ENCODE data around the gene INPP5D. TPM values are rescaled to one million over a fixed set of nuclear protein-coding genes. Genes with fewer than 3 reads are reported as not detected.

Gene INPP5D
- total and polyA plus RNA-seq, 2 of the 13 experiments (the other 11 are each of a cell fraction or from before 2014, with no cell fraction given): 16.7 to 18.0 TPM

DNA sequence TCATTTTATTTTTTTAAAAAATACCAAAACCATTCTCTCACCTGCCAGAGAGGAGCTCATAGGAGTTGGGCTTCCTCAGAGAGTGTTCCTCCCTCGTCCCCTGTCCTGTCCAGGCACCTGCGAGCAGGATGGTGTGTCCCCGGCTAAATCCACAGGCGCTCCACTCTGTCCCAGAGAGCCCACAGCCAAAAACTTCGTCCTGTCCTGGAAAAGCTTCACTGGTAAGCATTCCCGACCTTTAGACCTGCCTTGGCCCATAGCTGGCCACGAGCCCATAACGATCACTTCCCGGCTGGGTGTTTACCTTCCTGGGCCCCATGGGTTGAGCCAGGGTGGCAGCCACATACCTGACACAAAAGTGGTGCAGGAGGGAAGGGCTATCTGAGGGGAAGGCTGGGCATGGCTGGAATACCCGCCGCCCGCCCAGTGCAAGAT, 47.1 kb upstream of the INPP5D start, which contains the start of gene NGEF (continued):
- TF ChIP-seq IKZF4 (CRISPR knock-in tag; IDR thresholded peaks at IDR 0.05; ENCODE audit: borderline replicate concordance, low read depth, not compliant biosample characterization): peak; percentile 68
- peak; percentile 64; the same call in 1 of the 2 replicates for TF ChIP-seq ZNF510 (CRISPR knock-in tag; IDR thresholded peaks at IDR 0.05; ENCODE audit: low read depth)
- no peak for TF ChIP-seq ZNF589 (CRISPR knock-in tag; conservative IDR thresholded peaks at IDR 0.05)
- peak; percentile 73 for TF ChIP-seq XRCC5 (optimal IDR thresholded peaks at IDR 0.05; ENCODE audit: low read length)
- peak; percentile 76; the same call in 1 of the 2 replicates for TF ChIP-seq RELA (CRISPR knock-in tag; IDR thresholded peaks at IDR 0.05)
- TF ChIP-seq SIX4 (CRISPR knock-in tag; IDR thresholded peaks at IDR 0.05): peak; percentile 56; the same call in 1 of the 2 replicates
- TF ChIP-seq CBFB (CRISPR knock-in tag; IDR thresholded peaks at IDR 0.05): peak; percentile 74; the same call in 1 of the 2 replicates
- TF ChIP-seq HMGA1 (CRISPR knock-in tag; conservative IDR thresholded peaks at IDR 0.05): no peak
- TF ChIP-seq RAD21 (CRISPR knock-in tag; IDR thresholded peaks at IDR 0.05): peak; percentile 74
- no peak for TF ChIP-seq ZNF569 (CRISPR knock-in tag; IDR thresholded peaks at IDR 0.05; ENCODE audit: borderline replicate concordance)
- no peak for TF ChIP-seq FOSL1 (CRISPR knock-in tag; IDR thresholded peaks at IDR 0.05; ENCODE audit: borderline replicate concordance)
- TF ChIP-seq ISL2 (CRISPR knock-in tag; IDR thresholded peaks at IDR 0.05): peak; percentile 58; the same call in 1 of the 2 replicates
- TF ChIP-seq, protein P1, sequence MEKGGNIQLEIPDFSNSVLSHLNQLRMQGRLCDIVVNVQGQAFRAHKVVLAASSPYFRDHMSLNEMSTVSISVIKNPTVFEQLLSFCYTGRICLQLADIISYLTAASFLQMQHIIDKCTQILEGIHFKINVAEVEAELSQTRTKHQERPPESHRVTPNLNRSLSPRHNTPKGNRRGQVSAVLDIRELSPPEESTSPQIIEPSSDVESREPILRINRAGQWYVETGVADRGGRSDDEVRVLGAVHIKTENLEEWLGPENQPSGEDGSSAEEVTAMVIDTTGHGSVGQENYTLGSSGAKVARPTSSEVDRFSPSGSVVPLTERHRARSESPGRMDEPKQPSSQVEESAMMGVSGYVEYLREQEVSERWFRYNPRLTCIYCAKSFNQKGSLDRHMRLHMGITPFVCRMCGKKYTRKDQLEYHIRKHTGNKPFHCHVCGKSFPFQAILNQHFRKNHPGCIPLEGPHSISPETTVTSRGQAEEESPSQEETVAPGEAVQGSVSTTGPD (CRISPR knock-in tag; IDR thresholded peaks at IDR 0.05): peak; percentile 93
- TF ChIP-seq ZNF205 (CRISPR knock-in tag; IDR thresholded peaks at IDR 0.05): peak; percentile 72; the same call in 1 of the 2 replicates
- no peak for TF ChIP-seq ZFP62 (CRISPR knock-in tag; IDR thresholded peaks at IDR 0.05)
- no peak for TF ChIP-seq ZBTB1 (CRISPR knock-in tag; IDR thresholded peaks at IDR 0.05; ENCODE audit: borderline replicate concordance)
- TF ChIP-seq ASH2L (IDR thresholded peaks at IDR 0.05; ENCODE audit: insufficient read length, low read depth, low read length): peak; percentile 86
- peak; percentile 81; the same call in 1 of the 2 replicates for TF ChIP-seq ELF4 (CRISPR knock-in tag; IDR thresholded peaks at IDR 0.05; ENCODE audit: borderline replicate concordance)
- TF ChIP-seq, protein P2, sequence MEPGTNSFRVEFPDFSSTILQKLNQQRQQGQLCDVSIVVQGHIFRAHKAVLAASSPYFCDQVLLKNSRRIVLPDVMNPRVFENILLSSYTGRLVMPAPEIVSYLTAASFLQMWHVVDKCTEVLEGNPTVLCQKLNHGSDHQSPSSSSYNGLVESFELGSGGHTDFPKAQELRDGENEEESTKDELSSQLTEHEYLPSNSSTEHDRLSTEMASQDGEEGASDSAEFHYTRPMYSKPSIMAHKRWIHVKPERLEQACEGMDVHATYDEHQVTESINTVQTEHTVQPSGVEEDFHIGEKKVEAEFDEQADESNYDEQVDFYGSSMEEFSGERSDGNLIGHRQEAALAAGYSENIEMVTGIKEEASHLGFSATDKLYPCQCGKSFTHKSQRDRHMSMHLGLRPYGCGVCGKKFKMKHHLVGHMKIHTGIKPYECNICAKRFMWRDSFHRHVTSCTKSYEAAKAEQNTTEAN (CRISPR knock-in tag; conservative IDR thresholded peaks at IDR 0.05): no peak; the same call in 1 of the 2 replicates
- TF ChIP-seq JUN (CRISPR knock-in tag; IDR thresholded peaks at IDR 0.05): peak; percentile 65
- TF ChIP-seq, protein P3, sequence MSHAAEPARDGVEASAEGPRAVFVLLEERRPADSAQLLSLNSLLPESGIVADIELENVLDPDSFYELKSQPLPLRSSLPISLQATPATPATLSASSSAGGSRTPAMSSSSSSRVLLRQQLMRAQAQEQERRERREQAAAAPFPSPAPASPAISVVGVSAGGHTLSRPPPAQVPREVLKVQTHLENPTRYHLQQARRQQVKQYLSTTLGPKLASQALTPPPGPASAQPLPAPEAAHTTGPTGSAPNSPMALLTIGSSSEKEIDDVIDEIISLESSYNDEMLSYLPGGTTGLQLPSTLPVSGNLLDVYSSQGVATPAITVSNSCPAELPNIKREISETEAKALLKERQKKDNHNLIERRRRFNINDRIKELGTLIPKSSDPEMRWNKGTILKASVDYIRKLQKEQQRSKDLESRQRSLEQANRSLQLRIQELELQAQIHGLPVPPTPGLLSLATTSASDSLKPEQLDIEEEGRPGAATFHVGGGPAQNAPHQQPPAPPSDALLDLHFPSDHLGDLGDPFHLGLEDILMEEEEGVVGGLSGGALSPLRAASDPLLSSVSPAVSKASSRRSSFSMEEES (CRISPR knock-in tag; IDR thresholded peaks at IDR 0.05): peak; percentile 82
- peak; percentile 97 for TF ChIP-seq GATAD2A (CRISPR knock-in tag; IDR thresholded peaks at IDR 0.05)
- TF ChIP-seq, protein P4, sequence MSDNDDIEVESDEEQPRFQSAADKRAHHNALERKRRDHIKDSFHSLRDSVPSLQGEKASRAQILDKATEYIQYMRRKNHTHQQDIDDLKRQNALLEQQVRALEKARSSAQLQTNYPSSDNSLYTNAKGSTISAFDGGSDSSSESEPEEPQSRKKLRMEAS (IDR thresholded peaks at IDR 0.05): peak; percentile 91
- peak; percentile 90 for TF ChIP-seq ZNF788 (CRISPR knock-in tag; IDR thresholded peaks at IDR 0.05; ENCODE audit: borderline replicate concordance)
- peak; percentile 96 for TF ChIP-seq NR2C2 (CRISPR knock-in tag; IDR thresholded peaks at IDR 0.05; ENCODE audit: borderline replicate concordance)
- TF ChIP-seq, protein P5, sequence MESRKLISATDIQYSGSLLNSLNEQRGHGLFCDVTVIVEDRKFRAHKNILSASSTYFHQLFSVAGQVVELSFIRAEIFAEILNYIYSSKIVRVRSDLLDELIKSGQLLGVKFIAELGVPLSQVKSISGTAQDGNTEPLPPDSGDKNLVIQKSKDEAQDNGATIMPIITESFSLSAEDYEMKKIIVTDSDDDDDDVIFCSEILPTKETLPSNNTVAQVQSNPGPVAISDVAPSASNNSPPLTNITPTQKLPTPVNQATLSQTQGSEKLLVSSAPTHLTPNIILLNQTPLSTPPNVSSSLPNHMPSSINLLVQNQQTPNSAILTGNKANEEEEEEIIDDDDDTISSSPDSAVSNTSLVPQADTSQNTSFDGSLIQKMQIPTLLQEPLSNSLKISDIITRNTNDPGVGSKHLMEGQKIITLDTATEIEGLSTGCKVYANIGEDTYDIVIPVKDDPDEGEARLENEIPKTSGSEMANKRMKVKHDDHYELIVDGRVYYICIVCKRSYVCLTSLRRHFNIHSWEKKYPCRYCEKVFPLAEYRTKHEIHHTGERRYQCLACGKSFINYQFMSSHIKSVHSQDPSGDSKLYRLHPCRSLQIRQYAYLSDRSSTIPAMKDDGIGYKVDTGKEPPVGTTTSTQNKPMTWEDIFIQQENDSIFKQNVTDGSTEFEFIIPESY (CRISPR knock-in tag; IDR thresholded peaks at IDR 0.05): peak; percentile 77
